GM15510 (cell line): Measurements from ENCODE around the gene TIAM2.

Experiments used
- POLR2A ChIP-seq: IDR thresholded peaks from 3 replicates; pipeline ENCODE4 v1.6.1; 2011; ENCODE audit warnings: borderline replicate concordance; ENCODE audit not compliant: insufficient read length; ENCODE audit errors: extremely low read depth

Gene TIAM2

GRCh38 chr6:155219858-155220301, 224.8 kb downstream of the TIAM2 start:
- TF ChIP-seq POLR2A = no peak

GRCh38 chr6:155221086-155221485, 226.0 kb downstream of the TIAM2 start:
- TF ChIP-seq POLR2A = no peak

GRCh38 chr6:155222506-155222905, 227.4 kb downstream of the TIAM2 start:
- TF ChIP-seq POLR2A = no peak

- TF ChIP-seq POLR2A = no peak
Observed at GRCh38 chr6:155223646-155224451, 228.7 kb downstream of the TIAM2 start.

- no peak for TF ChIP-seq POLR2A
Observed at GRCh38 chr6:155224618-155225017, 229.5 kb downstream of the TIAM2 start.

GRCh38 chr6:155227046-155227445, 231.9 kb downstream of the TIAM2 start:
- no peak for TF ChIP-seq POLR2A

- TF ChIP-seq POLR2A = no peak
Observed at GRCh38 chr6:155228546-155229166, 233.5 kb downstream of the TIAM2 start.

- TF ChIP-seq POLR2A = no peak
Observed at GRCh38 chr6:155232848-155233247, 237.7 kb downstream of the TIAM2 start.

GRCh38 chr6:155234167-155234566, 239.1 kb downstream of the TIAM2 start:
- no peak for TF ChIP-seq POLR2A

GRCh38 chr6:155234687-155235086, 239.6 kb downstream of the TIAM2 start:
- no peak for TF ChIP-seq POLR2A

GRCh38 chr6:155235087-155235486, 240.0 kb downstream of the TIAM2 start:
- no peak for TF ChIP-seq POLR2A

GRCh38 chr6:155237613-155238012, 242.5 kb downstream of the TIAM2 start:
- no peak for TF ChIP-seq POLR2A

- no peak for TF ChIP-seq POLR2A
Observed at GRCh38 chr6:155240905-155241600, 245.9 kb downstream of the TIAM2 start.

- no peak for TF ChIP-seq POLR2A
Observed at GRCh38 chr6:155241966-155242365, 246.9 kb downstream of the TIAM2 start.

- TF ChIP-seq POLR2A = no peak
Observed at GRCh38 chr6:155244434-155244833, 249.3 kb downstream of the TIAM2 start.
